GM12878 (cell line): ENCODE data around the gene PKHD1. TPM values are rescaled to one million over a fixed set of nuclear protein-coding genes. Genes with fewer than 3 reads are reported as not detected.

Experiments
- ATAC-seq: fragments of 200-7000 bp; cut with Tn5 transposase; 3 replicates; pipeline ENCODE4 v1.9.1; 2020; ENCODE audit warnings: mild to moderate bottlenecking, moderate library complexity
- BruUV-seq: library from RNA; stranded (reverse); fragments of 400-500 nt; replicated peaks from 2 replicates; lab custom pipeline; 2021; lab: Mats Ljungman, UMichigan
- CTCF ChIA-PET: fragments of 300-600 bp; sonication (Branson Sonifier 250); formaldehyde crosslinking; extraction: SDS; loops from one replicate; lab custom pipeline; 2021; ENCODE audit warnings: inconsistent platforms; lab: Yijun Ruan, JAX
- POLR2A ChIA-PET: fragments of 350-600 bp; formaldehyde crosslinking; extraction: SDS; loops from one replicate; lab custom pipeline; 2021; ENCODE audit warnings: inconsistent platforms; lab: Charles Lee
- RAD21 ChIA-PET: fragments of 300-600 bp; sonication (Branson Sonifier 250); formaldehyde crosslinking; loops from one replicate; lab custom pipeline; 2023; ENCODE audit warnings: antibody characterized with exemption; ENCODE audit not compliant: unreplicated experiment; lab: Charles Lee
- SMC1A ChIA-PET: fragments of 300-600 bp; sonication (Branson Sonifier 250); formaldehyde crosslinking; loops from one replicate; lab custom pipeline; 2023; ENCODE audit not compliant: unreplicated experiment, uncharacterized antibody; lab: Charles Lee
- DNase-seq: peaks from one replicate; pipeline ENCODE4 v3.0.0-alpha.2; 2011; ENCODE audit warnings: low read depth, low spot score
- FAIRE-seq: peaks from 3 replicates; lab custom pipeline; 2011; peaks lifted over from hg19 to GRCh38; lab: Jason Lieb, UNC
- H2AFZ ChIP-seq: 2 replicates; pipeline ENCODE4 v1.6.0; 2011; ENCODE audit warnings: low read depth, low read length, control low read depth; ENCODE audit not compliant: control insufficient read depth
- H3K27ac ChIP-seq: 2 replicates; pipeline ENCODE4 v1.5.1; 2011; ENCODE audit warnings: control low read depth; ENCODE audit not compliant: control insufficient read depth, insufficient read depth
- H3K27me3 ChIP-seq, 2 experiments: replicated peaks in 1 of 2; 2 replicates each; pipeline versions ENCODE4 v1.6.0 to v1.6.1; 2011; ENCODE audit warnings: low read length in 1 of 2; ENCODE audit not compliant: control insufficient read depth in 2 of 2, insufficient read depth in 2 of 2
- H3K36me3 ChIP-seq, 2 experiments: 2 replicates each; pipeline ENCODE4 v1.5.1; 2011; ENCODE audit warnings: low read length in 1 of 2; ENCODE audit not compliant: control insufficient read depth in 2 of 2, insufficient read depth in 2 of 2
- H3K4me1 ChIP-seq: 2 replicates; pipeline ENCODE4 v1.6.1; 2011; ENCODE audit warnings: mild to moderate bottlenecking, low read length, moderate library complexity, mixed read lengths; ENCODE audit not compliant: control insufficient read depth, insufficient read depth
- H3K4me2 ChIP-seq: 2 replicates; pipeline ENCODE4 v1.6.0; 2011; ENCODE audit warnings: control low read depth; ENCODE audit not compliant: control insufficient read depth, insufficient read depth
- H3K4me3 ChIP-seq: fragments of 200-600 bp; sonication (generic); 2 replicates; pipeline ENCODE4 v1.5.1; 2016
- H3K79me2 ChIP-seq: 2 replicates; pipeline ENCODE4 v1.6.0; 2011; ENCODE audit warnings: low read length; ENCODE audit not compliant: control insufficient read depth, insufficient read depth
- H3K9ac ChIP-seq: 2 replicates; pipeline ENCODE4 v1.8.0; 2011; ENCODE audit warnings: low read length, control low read depth, mixed read lengths; ENCODE audit not compliant: control insufficient read depth, insufficient read depth
- H3K9me3 ChIP-seq: replicated peaks from 3 replicates; pipeline ENCODE4 v1.5.1; 2011; ENCODE audit warnings: mild to moderate bottlenecking, low read length; ENCODE audit not compliant: control insufficient read depth, insufficient read depth
- H4K20me1 ChIP-seq: 2 replicates; pipeline ENCODE4 v1.6.0; 2011; ENCODE audit not compliant: control insufficient read depth, insufficient read depth
- E2F4 ChIP-seq: IDR thresholded peaks from 2 replicates; pipeline ENCODE4 v1.6.1; 2012; ENCODE audit warnings: low read depth, low read length, improper control_type of control experiment
- RAD51 ChIP-seq: fragments of 450-650 bp; IDR thresholded peaks from 2 replicates; pipeline ENCODE4 v1.6.1; 2016; ENCODE audit warnings: moderate library complexity, mild to moderate bottlenecking, inconsistent platforms
- SIN3A ChIP-seq: IDR thresholded peaks from 2 replicates; pipeline ENCODE4 v1.6.1; 2012; ENCODE audit warnings: low read depth, low read length, improper control_type of control experiment
- SPI1 ChIP-seq: IDR thresholded peaks from 2 replicates; pipeline ENCODE4 v1.6.1; 2011; ENCODE audit warnings: low read depth, mild to moderate bottlenecking, low read length, moderate library complexity, borderline replicate concordance; ENCODE audit not compliant: insufficient read depth
- WGBS: methylation state at CpG from one replicate; pipeline ENCODE4 v1.1.6; 2016; ENCODE audit warnings: low lambda C conversion rate; ENCODE audit not compliant: insufficient replicate concordance, insufficient coverage; ENCODE audit errors: missing lambda C conversion rate; 5-methylcytosine and 5-hydroxymethylcytosine counted together
- in situ Hi-C: fragments of 300-500 bp; cut with MboI; formaldehyde crosslinking; loops from 9 replicates; pipeline ENCODE4 v1.14.3; 2018; ENCODE audit warnings: mixed read lengths
- intact Hi-C: fragments of 100-400 bp; cut with micrococcal nuclease; formaldehyde crosslinking; loops from one replicate; pipeline ENCODE4 v1.14.2; 2022; ENCODE audit not compliant: unreplicated experiment
- polyA plus RNA-seq, 11 experiments: library from polyadenylated mRNA; depleted of rRNA in 4 of 11; unstranded in 6 of 11; stranded (reverse) in 5 of 11; fragments of >200 nt; fragmentation: Nextera tagmentation in 4 of 11; fragmentation: Illumina TruSeq in 1 of 11; extraction: Ambion mirVana in 4 of 11; extraction: Trizol in 1 of 11; gene quantifications; 1 replicate in 1 of 11; 2 replicates in 10 of 11; pipeline versions ENCODE4 v1.2.1 to v1.2.3, GENCODE V29; 2011 to 2016; ENCODE audit warnings: inconsistent platforms in 2 of 11, missing spikeins in 2 of 11, low read depth in 1 of 11
- total RNA-seq, 4 experiments: library from RNA; depleted of rRNA in 3 of 4; stranded (reverse); fragments of >200 nt in 3 of 4; fragmentation: Illumina TruSeq in 1 of 4; extraction: Trizol in 1 of 4; gene quantifications; 2 replicates each; pipeline versions ENCODE4 v1.2.1 to v1.2.3, GENCODE V29; 2013 to 2021

Gene PKHD1
- total and polyA plus RNA-seq, 10 of the 15 experiments (the other 5 are each of a cell fraction or from before 2014, with no cell fraction given), result under 0.01 to 0.90 (median 0.02) TPM; not detected in 1

- no TSS peak for BruUV-seq
- RAD21 ChIA-PET, result no interaction called here
- Histone ChIP-seq H3K27ac (no peak overlapping the region), H3K9ac (no peak overlapping the region), H3K36me3 (no peaks in the 10 kb centered on the region), H3K27me3 (no peaks in the 10 kb centered on the region), H2AFZ (no peak overlapping the region), H3K79me2 (no peaks in the 10 kb centered on the region), H3K4me2 (no peak overlapping the region), H3K4me3 (no peak overlapping the region), H4K20me1 (no peaks in the 10 kb centered on the region), H3K9me3 (no peaks in the 10 kb centered on the region), H3K4me1 (no peaks in the 10 kb centered on the region)
- DNase-seq (no peak), ATAC-seq (no peak), FAIRE-seq (no peak)
- intact Hi-C loops, result no loop called here
- in situ Hi-C loops, result no loop called here
- SMC1A ChIA-PET, result no interaction called here
- 0% methylated on average over 1 of the region's 1 CpG for WGBS
- CTCF ChIA-PET, result no interaction called here
- TF ChIP-seq SPI1 (no peak), SIN3A (no peak)
- POLR2A ChIA-PET, result no interaction called here
Observed at GRCh38 chr6:51719297-51719696, 368.1 kb downstream of the PKHD1 start.

- in situ Hi-C loops, result no loop called here
- DNase-seq (no peak), ATAC-seq (no peak), FAIRE-seq (no peak)
- Histone ChIP-seq H3K4me2 (no peak overlapping the region), H3K9me3 (no peaks in the 10 kb centered on the region), H3K27ac (no peak overlapping the region), H2AFZ (no peak overlapping the region), H4K20me1 (no peaks in the 10 kb centered on the region), H3K9ac (no peak overlapping the region)
- 65% methylated on average over 1 of the region's 1 CpG for WGBS
- SMC1A ChIA-PET, result interaction anchor here (0.7 kb wide), 1 partner anchor 988 kb away, joined by 3 read pairs; no protein-coding TSS in a partner anchor
- BruUV-seq, result no TSS peak
- TF ChIP-seq RAD51 (no peak), E2F4 (no peak)
- TF ChIP-seq, all 136 proteins: peak for 0
- Histone ChIP-seq H3K27me3 (no peaks in the 10 kb centered on the region), H3K79me2 (no peaks in the 10 kb centered on the region), H3K4me1 (no peaks in the 10 kb centered on the region), H3K4me3 (no peak overlapping the region), H3K36me3 (no peaks in the 10 kb centered on the region)
- ChIA-PET RAD21 (no interaction called here), CTCF (no interaction called here), POLR2A (no interaction called here)
- intact Hi-C loops, result no loop called here
Observed at GRCh38 chr6:51718533-51718932, 368.9 kb downstream of the PKHD1 start.
